ENCODE results near the gene TTC31. TPM values are rescaled to one million over a fixed set of nuclear protein-coding genes. Genes with fewer than 3 reads are reported as not detected.

TTC31 gene
- total RNA-seq, 1 experiment from 2014 or later: 38.3 TPM

DNA sequence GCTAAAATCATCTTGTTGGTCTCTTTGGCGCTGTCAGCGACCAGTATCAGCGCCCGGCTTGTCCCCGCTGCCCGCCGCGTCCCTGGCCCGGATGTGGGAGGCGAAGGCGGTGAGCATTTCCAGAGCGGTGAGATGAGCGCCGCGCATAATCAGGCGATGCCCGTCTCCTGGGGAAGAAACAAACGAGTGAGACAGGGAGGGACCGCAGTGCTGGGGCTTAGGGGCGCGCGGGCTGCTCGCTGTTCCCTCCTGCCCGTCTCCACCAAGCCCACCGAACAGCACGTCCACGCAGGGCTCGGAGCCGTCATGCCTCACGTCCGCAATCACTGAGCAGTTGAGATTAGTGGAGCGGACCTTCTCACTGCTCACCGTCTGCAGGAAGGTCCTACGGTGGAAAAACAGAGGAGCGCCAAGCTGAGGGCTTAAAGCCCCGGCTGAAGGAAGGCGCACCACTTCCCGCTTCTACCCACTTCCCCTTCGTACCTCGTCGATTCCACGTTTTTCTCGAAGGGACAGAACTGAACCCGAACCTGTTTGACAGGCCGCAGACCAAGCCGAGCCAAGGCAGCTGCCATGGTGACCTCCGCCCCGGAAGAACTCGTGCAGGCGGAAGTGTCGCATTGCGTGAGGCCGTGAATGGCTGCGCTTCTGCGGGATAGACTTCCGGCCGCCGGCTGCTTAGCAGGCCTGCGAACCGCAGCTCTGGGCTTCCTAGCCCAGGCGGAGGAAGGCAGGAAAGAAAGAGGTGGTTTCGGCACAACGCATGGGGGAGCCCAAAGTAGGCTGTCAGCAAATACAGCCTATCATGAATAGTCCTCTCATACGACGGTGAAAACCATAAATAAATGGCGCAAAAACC is 10.6 kb upstream of the TTC31 start, which contains the start of gene MRPL53 (continued):
- TF ChIP-seq, protein P1, sequence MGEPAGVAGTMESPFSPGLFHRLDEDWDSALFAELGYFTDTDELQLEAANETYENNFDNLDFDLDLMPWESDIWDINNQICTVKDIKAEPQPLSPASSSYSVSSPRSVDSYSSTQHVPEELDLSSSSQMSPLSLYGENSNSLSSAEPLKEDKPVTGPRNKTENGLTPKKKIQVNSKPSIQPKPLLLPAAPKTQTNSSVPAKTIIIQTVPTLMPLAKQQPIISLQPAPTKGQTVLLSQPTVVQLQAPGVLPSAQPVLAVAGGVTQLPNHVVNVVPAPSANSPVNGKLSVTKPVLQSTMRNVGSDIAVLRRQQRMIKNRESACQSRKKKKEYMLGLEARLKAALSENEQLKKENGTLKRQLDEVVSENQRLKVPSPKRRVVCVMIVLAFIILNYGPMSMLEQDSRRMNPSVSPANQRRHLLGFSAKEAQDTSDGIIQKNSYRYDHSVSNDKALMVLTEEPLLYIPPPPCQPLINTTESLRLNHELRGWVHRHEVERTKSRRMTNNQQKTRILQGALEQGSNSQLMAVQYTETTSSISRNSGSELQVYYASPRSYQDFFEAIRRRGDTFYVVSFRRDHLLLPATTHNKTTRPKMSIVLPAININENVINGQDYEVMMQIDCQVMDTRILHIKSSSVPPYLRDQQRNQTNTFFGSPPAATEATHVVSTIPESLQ (CRISPR knock-in tag; IDR thresholded peaks at IDR 0.05): no peak
- TF ChIP-seq ZNF219 (CRISPR knock-in tag; IDR thresholded peaks at IDR 0.05; ENCODE audit: borderline replicate concordance) (no peak), TCF7 (CRISPR knock-in tag; IDR thresholded peaks at IDR 0.05; ENCODE audit: low read depth) (no peak), ZNF138 (CRISPR knock-in tag; conservative IDR thresholded peaks at IDR 0.05) (peak; percentile 79; the same call in 1 of the 2 replicates), TEAD1 (CRISPR knock-in tag; IDR thresholded peaks at IDR 0.05) (peak; percentile 77)
- TF ChIP-seq, protein P2, sequence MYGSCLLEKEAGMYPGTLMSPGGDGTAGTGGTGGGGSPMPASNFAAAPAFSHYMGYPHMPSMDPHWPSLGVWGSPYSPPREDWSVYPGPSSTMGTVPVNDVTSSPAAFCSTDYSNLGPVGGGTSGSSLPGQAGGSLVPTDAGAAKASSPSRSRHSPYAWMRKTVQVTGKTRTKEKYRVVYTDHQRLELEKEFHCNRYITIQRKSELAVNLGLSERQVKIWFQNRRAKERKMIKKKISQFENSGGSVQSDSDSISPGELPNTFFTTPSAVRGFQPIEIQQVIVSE (CRISPR knock-in tag; IDR thresholded peaks at IDR 0.05; ENCODE audit: borderline replicate concordance): no peak
- TF ChIP-seq, protein P3, sequence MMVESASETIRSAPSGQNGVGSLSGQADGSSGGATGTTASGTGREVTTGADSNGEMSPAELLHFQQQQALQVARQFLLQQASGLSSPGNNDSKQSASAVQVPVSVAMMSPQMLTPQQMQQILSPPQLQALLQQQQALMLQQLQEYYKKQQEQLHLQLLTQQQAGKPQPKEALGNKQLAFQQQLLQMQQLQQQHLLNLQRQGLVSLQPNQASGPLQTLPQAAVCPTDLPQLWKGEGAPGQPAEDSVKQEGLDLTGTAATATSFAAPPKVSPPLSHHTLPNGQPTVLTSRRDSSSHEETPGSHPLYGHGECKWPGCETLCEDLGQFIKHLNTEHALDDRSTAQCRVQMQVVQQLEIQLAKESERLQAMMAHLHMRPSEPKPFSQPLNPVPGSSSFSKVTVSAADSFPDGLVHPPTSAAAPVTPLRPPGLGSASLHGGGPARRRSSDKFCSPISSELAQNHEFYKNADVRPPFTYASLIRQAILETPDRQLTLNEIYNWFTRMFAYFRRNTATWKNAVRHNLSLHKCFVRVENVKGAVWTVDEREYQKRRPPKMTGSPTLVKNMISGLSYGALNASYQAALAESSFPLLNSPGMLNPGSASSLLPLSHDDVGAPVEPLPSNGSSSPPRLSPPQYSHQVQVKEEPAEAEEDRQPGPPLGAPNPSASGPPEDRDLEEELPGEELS (CRISPR knock-in tag; IDR thresholded peaks at IDR 0.05): no peak
- TF ChIP-seq, protein P4, sequence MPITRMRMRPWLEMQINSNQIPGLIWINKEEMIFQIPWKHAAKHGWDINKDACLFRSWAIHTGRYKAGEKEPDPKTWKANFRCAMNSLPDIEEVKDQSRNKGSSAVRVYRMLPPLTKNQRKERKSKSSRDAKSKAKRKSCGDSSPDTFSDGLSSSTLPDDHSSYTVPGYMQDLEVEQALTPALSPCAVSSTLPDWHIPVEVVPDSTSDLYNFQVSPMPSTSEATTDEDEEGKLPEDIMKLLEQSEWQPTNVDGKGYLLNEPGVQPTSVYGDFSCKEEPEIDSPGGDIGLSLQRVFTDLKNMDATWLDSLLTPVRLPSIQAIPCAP (CRISPR knock-in tag; IDR thresholded peaks at IDR 0.05): no peak
- TF ChIP-seq, protein P5, sequence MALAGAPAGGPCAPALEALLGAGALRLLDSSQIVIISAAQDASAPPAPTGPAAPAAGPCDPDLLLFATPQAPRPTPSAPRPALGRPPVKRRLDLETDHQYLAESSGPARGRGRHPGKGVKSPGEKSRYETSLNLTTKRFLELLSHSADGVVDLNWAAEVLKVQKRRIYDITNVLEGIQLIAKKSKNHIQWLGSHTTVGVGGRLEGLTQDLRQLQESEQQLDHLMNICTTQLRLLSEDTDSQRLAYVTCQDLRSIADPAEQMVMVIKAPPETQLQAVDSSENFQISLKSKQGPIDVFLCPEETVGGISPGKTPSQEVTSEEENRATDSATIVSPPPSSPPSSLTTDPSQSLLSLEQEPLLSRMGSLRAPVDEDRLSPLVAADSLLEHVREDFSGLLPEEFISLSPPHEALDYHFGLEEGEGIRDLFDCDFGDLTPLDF (CRISPR knock-in tag; IDR thresholded peaks at IDR 0.05): peak; percentile 9; the same call in 1 of the 2 replicates
- TF ChIP-seq, protein P6, sequence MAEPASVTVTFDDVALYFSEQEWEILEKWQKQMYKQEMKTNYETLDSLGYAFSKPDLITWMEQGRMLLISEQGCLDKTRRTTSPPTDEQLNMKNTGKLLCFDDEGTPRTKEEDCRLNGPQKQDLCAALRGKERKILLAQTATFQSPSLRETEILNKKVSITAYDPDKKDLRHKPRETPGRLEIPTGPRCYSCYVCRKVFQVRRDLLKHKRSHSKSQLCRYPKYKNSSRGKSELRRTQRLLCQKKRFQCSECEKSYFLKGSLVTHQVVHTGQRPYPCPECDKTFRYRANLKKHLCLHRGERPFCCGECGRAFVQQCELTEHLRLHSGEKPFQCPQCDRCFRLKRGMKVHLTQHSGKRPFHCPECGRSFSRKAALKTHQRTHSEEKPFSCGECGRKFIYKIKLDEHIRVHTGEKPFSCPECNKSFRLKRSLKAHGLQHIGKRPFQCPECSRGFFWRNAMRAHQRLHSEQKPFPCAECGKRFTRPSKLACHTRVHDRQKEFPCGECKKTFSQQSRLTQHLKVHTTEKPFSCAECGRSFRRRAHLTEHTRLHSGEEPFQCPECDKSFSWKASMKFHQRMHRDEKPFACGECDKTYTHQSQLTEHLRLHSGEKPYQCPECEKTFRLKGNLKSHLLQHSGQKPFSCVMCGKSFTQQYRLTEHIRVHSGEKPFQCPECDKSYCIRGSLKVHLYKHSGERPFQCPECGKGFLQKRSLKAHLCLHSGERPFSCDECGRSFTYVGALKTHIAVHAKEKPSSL (CRISPR knock-in tag; conservative IDR thresholded peaks at IDR 0.05): no peak

DNA sequence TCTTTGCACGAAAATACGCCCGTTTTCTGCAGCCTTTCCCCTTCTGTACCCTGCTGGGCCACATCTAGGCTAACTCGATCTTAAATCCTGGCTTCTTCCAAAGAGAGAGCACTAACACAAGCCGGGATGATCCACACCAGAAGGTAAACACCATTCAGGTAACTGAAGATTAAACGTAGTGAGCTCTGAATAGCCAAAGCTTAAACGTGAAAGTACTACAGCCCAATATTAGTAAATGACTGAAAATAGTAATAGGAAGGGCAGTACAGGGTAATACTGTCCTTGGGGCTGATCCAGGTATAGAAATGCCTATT is 10.0 kb upstream of the TTC31 start:
- H3K27me3 Mint-ChIP-seq (ENCODE audit: low read depth): no peaks in the 10 kb centered on the region
- peak overlapping the region; percentile 99 for H3K27ac Mint-ChIP-seq
- CTCF ChIA-PET: interaction anchor here (0.7 to 2.7 kb wide), 7 partner anchors 10 to 138 kb away, joined by 3 to 23 read pairs (median 4); partner anchors contain the start of genes CCDC142, TTC31 and WBP1
- peaks cover 11% of the 10 kb centered on the region for H3K4me1 Mint-ChIP-seq
- POLR2A ChIA-PET: interaction anchor here (0.9 to 1.5 kb wide), 6 partner anchors 9 to 223 kb away, joined by 3 to 9 read pairs (median 4); partner anchors contain the start of genes AUP1, CCDC142, HTRA2 and WBP1
- DNase-seq (ENCODE audit: low spot score) (no peak), ATAC-seq (no peak)
- H3K9me3 Mint-ChIP-seq: no peaks in the 10 kb centered on the region
- peak overlapping the region; percentile 96 for H3K4me3 Mint-ChIP-seq
- H3K36me3 Mint-ChIP-seq: peaks cover 14% of the 10 kb centered on the region
- TF ChIP-seq, protein P7, sequence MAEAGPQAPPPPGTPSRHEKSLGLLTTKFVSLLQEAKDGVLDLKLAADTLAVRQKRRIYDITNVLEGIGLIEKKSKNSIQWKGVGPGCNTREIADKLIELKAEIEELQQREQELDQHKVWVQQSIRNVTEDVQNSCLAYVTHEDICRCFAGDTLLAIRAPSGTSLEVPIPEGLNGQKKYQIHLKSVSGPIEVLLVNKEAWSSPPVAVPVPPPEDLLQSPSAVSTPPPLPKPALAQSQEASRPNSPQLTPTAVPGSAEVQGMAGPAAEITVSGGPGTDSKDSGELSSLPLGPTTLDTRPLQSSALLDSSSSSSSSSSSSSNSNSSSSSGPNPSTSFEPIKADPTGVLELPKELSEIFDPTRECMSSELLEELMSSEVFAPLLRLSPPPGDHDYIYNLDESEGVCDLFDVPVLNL (CRISPR knock-in tag; IDR thresholded peaks at IDR 0.05; ENCODE audit: borderline replicate concordance, low read depth): no peak
- no peak for TF ChIP-seq ZBTB21 (CRISPR knock-in tag; IDR thresholded peaks at IDR 0.05; ENCODE audit: borderline replicate concordance)
- TF ChIP-seq, protein P8, sequence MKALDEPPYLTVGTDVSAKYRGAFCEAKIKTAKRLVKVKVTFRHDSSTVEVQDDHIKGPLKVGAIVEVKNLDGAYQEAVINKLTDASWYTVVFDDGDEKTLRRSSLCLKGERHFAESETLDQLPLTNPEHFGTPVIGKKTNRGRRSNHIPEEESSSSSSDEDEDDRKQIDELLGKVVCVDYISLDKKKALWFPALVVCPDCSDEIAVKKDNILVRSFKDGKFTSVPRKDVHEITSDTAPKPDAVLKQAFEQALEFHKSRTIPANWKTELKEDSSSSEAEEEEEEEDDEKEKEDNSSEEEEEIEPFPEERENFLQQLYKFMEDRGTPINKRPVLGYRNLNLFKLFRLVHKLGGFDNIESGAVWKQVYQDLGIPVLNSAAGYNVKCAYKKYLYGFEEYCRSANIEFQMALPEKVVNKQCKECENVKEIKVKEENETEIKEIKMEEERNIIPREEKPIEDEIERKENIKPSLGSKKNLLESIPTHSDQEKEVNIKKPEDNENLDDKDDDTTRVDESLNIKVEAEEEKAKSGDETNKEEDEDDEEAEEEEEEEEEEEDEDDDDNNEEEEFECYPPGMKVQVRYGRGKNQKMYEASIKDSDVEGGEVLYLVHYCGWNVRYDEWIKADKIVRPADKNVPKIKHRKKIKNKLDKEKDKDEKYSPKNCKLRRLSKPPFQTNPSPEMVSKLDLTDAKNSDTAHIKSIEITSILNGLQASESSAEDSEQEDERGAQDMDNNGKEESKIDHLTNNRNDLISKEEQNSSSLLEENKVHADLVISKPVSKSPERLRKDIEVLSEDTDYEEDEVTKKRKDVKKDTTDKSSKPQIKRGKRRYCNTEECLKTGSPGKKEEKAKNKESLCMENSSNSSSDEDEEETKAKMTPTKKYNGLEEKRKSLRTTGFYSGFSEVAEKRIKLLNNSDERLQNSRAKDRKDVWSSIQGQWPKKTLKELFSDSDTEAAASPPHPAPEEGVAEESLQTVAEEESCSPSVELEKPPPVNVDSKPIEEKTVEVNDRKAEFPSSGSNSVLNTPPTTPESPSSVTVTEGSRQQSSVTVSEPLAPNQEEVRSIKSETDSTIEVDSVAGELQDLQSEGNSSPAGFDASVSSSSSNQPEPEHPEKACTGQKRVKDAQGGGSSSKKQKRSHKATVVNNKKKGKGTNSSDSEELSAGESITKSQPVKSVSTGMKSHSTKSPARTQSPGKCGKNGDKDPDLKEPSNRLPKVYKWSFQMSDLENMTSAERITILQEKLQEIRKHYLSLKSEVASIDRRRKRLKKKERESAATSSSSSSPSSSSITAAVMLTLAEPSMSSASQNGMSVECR (CRISPR knock-in tag; IDR thresholded peaks at IDR 0.05; ENCODE audit: borderline replicate concordance): no peak
- TF ChIP-seq, protein P9, sequence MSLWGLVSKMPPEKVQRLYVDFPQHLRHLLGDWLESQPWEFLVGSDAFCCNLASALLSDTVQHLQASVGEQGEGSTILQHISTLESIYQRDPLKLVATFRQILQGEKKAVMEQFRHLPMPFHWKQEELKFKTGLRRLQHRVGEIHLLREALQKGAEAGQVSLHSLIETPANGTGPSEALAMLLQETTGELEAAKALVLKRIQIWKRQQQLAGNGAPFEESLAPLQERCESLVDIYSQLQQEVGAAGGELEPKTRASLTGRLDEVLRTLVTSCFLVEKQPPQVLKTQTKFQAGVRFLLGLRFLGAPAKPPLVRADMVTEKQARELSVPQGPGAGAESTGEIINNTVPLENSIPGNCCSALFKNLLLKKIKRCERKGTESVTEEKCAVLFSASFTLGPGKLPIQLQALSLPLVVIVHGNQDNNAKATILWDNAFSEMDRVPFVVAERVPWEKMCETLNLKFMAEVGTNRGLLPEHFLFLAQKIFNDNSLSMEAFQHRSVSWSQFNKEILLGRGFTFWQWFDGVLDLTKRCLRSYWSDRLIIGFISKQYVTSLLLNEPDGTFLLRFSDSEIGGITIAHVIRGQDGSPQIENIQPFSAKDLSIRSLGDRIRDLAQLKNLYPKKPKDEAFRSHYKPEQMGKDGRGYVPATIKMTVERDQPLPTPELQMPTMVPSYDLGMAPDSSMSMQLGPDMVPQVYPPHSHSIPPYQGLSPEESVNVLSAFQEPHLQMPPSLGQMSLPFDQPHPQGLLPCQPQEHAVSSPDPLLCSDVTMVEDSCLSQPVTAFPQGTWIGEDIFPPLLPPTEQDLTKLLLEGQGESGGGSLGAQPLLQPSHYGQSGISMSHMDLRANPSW (CRISPR knock-in tag; conservative IDR thresholded peaks at IDR 0.05; ENCODE audit: low read depth): no peak
